HEK293 (cell line): ENCODE results near the gene MEF2C.

Experiments
- ZNF138 ChIP-seq: fragments of 450-650 bp; formaldehyde crosslinking; IDR thresholded peaks from 2 replicates; pipeline ENCODE4 v1.5.1; 2016; ENCODE audit warnings: missing biosample characterization, missing genetic modification characterization, borderline replicate concordance
- TF ChIP-seq, protein P1 (sequence below): fragments of 450-650 bp; formaldehyde crosslinking; IDR thresholded peaks from 2 replicates; pipeline ENCODE4 v1.5.1; 2016; ENCODE audit warnings: missing biosample characterization, missing genetic modification characterization

DNA sequence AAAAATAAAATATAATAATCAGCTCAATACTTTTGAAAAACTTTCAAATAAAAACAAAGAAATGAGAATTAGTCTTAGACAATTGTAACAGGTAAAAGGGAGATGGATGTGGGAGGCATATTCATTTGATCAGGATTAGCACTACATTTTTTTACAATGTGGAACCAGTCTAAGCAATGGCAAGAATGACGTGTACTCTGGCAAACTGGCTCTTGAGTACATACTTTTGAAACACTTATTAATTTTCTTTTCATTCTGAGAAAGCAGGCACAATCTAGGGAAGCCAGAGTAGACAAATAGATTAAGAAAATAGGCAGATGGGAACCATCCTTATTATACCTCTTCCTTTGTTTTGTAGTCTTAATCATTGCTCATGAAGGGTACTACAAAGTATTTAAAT, 79.7 kb downstream of the MEF2C start:
- TF ChIP-seq ZNF138 (tag by site-specific recombination) = no peak
- TF ChIP-seq, protein P1, sequence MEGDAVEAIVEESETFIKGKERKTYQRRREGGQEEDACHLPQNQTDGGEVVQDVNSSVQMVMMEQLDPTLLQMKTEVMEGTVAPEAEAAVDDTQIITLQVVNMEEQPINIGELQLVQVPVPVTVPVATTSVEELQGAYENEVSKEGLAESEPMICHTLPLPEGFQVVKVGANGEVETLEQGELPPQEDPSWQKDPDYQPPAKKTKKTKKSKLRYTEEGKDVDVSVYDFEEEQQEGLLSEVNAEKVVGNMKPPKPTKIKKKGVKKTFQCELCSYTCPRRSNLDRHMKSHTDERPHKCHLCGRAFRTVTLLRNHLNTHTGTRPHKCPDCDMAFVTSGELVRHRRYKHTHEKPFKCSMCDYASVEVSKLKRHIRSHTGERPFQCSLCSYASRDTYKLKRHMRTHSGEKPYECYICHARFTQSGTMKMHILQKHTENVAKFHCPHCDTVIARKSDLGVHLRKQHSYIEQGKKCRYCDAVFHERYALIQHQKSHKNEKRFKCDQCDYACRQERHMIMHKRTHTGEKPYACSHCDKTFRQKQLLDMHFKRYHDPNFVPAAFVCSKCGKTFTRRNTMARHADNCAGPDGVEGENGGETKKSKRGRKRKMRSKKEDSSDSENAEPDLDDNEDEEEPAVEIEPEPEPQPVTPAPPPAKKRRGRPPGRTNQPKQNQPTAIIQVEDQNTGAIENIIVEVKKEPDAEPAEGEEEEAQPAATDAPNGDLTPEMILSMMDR (tag by site-specific recombination) = no peak
